C4-2B (cell line): ENCODE data around the gene HDAC4.

Source experiments
- H3K27ac ChIP-seq: fragments of 450-650 bp; 2 replicates; pipeline ENCODE4 v1.5.1; 2017
- ZFX ChIP-seq: fragments of 450-650 bp; IDR thresholded peaks from 2 replicates; pipeline ENCODE4 v1.6.1; 2017
- TF ChIP-seq, protein P1 (sequence below): fragments of 450-650 bp; conservative IDR thresholded peaks from 2 replicates; pipeline ENCODE4 v1.5.1; 2017; ENCODE audit warnings: mild to moderate bottlenecking

Gene HDAC4

DNA sequence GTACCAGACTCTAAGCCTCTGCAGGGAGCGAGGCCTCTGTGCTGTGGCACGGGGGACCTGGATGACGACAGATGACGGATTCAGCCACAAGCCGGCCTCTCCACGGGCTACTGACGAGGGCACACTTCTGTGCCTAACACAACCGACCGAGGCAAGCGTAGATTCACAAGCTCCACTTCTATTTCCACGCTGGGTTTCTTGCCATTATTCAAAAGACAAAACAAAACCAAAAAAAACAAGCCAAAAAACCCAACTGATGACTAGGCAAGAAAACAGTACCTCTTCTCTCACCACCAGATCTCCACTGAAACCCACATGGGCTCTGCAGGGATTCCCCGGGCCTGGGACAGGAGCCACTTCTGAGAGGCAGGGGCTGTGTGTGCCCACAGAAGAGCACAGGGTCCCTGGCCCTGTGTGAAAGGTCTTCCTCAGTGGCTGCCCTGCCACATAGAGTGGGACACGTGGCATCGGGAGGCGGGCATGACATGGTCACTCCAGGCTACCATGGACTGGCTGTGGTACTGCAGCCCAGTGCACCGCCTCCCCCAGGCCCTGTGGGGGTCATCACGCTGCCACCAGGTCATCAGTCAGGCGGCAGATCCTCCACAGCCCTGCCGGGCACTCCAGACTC, 254.7 kb downstream of the HDAC4 start:
- TF ChIP-seq, protein P1, sequence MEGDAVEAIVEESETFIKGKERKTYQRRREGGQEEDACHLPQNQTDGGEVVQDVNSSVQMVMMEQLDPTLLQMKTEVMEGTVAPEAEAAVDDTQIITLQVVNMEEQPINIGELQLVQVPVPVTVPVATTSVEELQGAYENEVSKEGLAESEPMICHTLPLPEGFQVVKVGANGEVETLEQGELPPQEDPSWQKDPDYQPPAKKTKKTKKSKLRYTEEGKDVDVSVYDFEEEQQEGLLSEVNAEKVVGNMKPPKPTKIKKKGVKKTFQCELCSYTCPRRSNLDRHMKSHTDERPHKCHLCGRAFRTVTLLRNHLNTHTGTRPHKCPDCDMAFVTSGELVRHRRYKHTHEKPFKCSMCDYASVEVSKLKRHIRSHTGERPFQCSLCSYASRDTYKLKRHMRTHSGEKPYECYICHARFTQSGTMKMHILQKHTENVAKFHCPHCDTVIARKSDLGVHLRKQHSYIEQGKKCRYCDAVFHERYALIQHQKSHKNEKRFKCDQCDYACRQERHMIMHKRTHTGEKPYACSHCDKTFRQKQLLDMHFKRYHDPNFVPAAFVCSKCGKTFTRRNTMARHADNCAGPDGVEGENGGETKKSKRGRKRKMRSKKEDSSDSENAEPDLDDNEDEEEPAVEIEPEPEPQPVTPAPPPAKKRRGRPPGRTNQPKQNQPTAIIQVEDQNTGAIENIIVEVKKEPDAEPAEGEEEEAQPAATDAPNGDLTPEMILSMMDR: no peak
- no peak for TF ChIP-seq ZFX
- no peak overlapping the region for H3K27ac ChIP-seq

DNA sequence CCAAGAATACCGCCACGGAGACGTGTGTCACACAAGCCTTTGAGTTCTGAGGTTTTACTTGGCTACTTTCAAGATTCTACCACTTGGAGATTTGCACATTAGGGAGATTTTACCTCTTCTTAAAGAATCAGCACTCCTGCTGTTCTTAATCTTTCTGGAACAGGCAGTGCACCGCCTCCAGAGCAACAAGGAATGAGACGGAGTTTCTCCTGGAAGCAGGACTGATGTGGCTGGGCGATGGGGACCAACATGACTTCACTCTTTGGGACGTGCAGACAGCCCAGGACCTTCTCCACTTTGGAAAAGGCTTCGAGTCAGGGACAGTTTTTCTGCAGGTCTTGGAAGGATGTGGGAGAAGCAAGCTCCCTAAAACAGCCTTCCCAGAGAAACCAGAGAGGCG, 255.2 kb downstream of the HDAC4 start:
- no peak overlapping the region for H3K27ac ChIP-seq
- TF ChIP-seq ZFX: no peak
- TF ChIP-seq, protein P1: no peak

DNA sequence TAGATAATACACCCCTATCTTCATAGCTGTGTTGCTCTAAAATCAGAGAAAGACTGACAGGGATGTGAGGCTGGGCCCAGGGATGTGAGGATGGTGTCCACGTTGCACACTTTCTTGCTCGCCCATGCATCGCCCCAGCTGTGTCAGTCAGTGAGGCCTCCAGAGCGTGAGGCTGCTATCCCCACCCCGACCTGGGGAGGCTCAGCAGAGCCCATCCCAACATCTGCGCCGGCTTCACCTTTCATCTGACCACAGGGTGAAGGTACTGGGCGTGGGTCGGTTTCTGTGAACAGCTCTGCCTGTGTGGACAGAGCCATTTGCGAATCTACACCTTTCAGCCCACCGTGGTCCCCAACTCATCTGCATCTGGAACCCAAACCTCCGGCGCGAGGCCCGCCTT, 255.7 kb downstream of the HDAC4 start:
- no peak overlapping the region for H3K27ac ChIP-seq
- TF ChIP-seq, protein P1: no peak
- no peak for TF ChIP-seq ZFX

DNA sequence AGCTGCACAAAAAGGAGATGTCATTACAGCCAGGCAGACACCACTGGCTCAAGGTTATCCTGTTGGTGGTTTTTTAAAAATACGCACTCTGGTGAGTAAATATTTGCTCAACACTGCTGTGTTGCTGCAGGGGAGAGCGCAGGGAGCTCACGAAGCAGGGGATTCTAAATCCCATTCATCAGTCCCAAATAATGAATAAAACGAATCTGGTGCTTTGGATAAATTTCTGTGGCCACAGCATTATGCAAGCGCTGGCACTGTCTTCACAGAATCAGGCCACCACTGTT, 256.2 kb downstream of the HDAC4 start:
- peak overlapping the region; percentile 22; the same call in 1 of the 2 replicates for H3K27ac ChIP-seq
- TF ChIP-seq ZFX: no peak
- TF ChIP-seq, protein P1: no peak

DNA sequence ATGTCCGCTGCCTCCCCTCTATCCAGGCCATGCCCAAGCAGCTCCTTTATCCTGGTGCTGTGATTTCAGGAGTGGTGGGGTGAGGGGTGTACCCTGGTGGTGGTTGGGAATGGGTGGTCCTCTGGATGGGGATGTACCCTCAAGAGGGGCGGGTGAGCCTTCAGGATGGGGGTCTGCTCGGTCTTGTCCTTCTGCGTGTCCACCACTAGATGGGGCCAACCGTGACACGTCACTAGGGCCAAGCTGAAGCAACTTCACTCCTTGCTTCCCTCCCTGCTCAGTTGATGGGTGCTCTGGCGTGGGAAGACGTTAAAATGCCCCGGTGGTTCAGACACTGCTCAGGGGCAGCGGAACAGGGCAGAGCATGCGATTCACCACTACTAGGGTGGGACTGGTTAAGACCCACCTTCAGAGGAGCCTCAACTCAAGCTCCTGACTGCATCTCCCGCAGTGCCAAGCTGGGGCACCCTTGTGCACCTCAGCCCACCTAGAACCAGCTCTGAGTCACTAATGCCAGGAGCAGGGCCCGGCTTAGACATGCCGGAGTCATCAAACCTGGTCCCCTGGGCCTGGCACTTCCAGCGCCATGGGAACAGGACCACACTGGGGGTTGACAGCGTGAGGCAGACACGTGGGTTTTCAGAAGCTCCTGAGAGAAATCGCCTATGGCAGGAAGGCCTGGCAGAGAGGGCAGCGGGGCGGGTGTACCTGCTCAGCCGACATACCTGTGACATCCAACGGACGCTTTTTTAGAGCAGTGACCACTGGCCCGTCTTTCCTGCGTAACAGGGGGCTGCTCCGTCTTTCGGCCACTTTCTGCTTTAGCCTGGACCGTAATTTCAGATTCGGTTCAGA, 256.7 kb downstream of the HDAC4 start:
- H3K27ac ChIP-seq: peak overlapping the region; percentile 22; the same call in 1 of the 2 replicates
- no peak for TF ChIP-seq ZFX
- TF ChIP-seq, protein P1: peak; percentile 83

DNA sequence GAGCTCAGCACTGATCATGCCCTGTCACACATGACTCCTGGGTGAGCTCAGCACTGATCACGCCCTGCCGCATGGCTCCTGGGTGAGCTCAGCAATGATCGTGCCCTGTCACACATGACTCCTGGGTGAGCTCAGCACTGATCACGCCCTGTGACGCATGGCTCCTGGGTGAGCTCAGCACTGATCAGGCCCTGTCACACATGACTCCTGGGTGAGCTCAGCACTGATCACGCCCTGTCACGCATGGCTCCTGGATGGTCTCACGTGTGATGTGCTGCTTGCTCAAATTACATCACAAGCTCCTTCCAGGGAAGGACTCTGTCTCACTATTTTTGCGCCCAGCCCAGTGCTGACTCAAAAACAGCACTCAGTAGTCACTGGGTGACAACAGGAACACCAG, 258.0 kb downstream of the HDAC4 start:
- no peak overlapping the region for H3K27ac ChIP-seq
- TF ChIP-seq, protein P1: no peak
- TF ChIP-seq ZFX: no peak

DNA sequence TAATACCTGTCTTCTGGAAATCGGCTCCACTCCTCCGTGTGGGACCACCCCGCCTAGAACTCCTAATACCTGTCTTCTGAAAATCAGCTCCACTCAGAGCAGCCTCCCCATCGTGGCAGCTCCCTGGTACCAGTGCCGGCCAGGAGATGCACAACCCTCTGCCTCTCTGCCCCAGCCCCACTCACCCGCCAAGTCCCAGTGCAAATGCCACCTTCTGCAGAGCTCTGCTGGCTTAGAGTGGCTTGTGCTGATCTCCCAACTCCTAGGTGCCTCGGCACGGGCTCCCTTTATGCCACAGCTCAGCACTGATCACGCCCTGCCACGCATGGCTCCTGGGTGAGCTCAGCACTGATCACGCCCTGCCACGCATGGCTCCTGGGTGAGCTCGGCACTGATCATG, 258.5 kb downstream of the HDAC4 start:
- no peak overlapping the region for H3K27ac ChIP-seq
- TF ChIP-seq, protein P1: no peak
- no peak for TF ChIP-seq ZFX
